Vagina (tissue), 2 donors: ENCODE data around the gene SLC6A13. TPM values are rescaled to one million over a fixed set of nuclear protein-coding genes. Genes with fewer than 3 reads are reported as not detected.

Experiments used
- DNase-seq, 2 donors: peaks; one replicate each; pipeline ENCODE4 v3.0.0-alpha.2; 2017; ENCODE audit errors: extremely low spot score in 2 of 2
- H3K27ac ChIP-seq: fragments of 200-600 bp; sonication (generic); one replicate; pipeline ENCODE4 v1.5.1; 2019
- H3K27me3 ChIP-seq: fragments of 200-600 bp; sonication (generic); one replicate; pipeline ENCODE4 v1.5.1; 2019
- H3K36me3 ChIP-seq, 2 donors: fragments of 200-600 bp; sonication (generic); one replicate each; pipeline ENCODE4 v1.5.1; 2017 to 2019
- H3K4me1 ChIP-seq: fragments of 200-600 bp; sonication (generic); one replicate; pipeline ENCODE4 v1.5.1; 2019
- H3K4me3 ChIP-seq, 2 donors: fragments of 200-600 bp; sonication (generic); 1 replicate in 1 of 2; 2 replicates in 1 of 2; pipeline ENCODE4 v1.5.1; 2016 to 2019
- H3K9me3 ChIP-seq: fragments of 200-600 bp; sonication (generic); one replicate; pipeline ENCODE4 v1.5.1; 2019
- CTCF ChIP-seq, 3 experiments: fragments of 450-650 bp in 2 of 3; fragments of 200-600 bp in 1 of 3; sonication (generic) in 1 of 3; IDR thresholded peaks; one replicate each; pipeline ENCODE4 v1.5.1; 2017 to 2019; ENCODE audit warnings: antibody characterized with exemption in 3 of 3, mild to moderate bottlenecking in 2 of 3, moderate library complexity in 2 of 3
- POLR2A ChIP-seq, 2 donors: fragments of 450-650 bp; IDR thresholded peaks; one replicate each; pipeline ENCODE4 v1.6.1; 2017; ENCODE audit warnings: antibody characterized with exemption in 2 of 2, mild to moderate bottlenecking in 2 of 2, moderate library complexity in 2 of 2
- POLR2AphosphoS5 ChIP-seq, 2 donors: sonication (generic); formaldehyde crosslinking; IDR thresholded peaks; one replicate each; pipeline ENCODE4 v1.9.0; 2017; ENCODE audit warnings: antibody characterized with exemption in 2 of 2, mild to moderate bottlenecking in 2 of 2, low read depth in 1 of 2; ENCODE audit not compliant: insufficient read depth in 1 of 2
- intact Hi-C: fragments of 100-400 bp; cut with DNase I; formaldehyde crosslinking; loops from one replicate; pipeline ENCODE4 v1.15.1; 2023
- total RNA-seq: library from RNA; depleted of rRNA; stranded (reverse); fragments of >200 nt; gene quantifications from one replicate; pipeline ENCODE4 v1.2.3, GENCODE V29; 2016

Gene SLC6A13
- total RNA-seq, 1 donor from 2014 or later: not detected

- no peaks in the 10 kb centered on the region for H3K9me3 ChIP-seq
- no peak overlapping the region for H3K4me3 ChIP-seq
- intact Hi-C loops: no loop called here
- no peaks in the 10 kb centered on the region for H3K36me3 ChIP-seq
- TF ChIP-seq POLR2AphosphoS5 (IDR thresholded peaks at IDR 0.05; ENCODE audit: insufficient read depth in 1 of 2, low read depth in 1 of 2) (no peak), CTCF (IDR thresholded peaks at IDR 0.05) (no peak), POLR2A (IDR thresholded peaks at IDR 0.05) (no peak)
- DNase-seq: no peak
- H3K4me1 ChIP-seq: peaks cover 9% of the 10 kb centered on the region
- H3K27ac ChIP-seq: no peak overlapping the region
- H3K27me3 ChIP-seq: no peaks in the 10 kb centered on the region
These were observed 89.9 kb downstream of the SLC6A13 start for GRCh38 chr12:172732-173161.

GRCh38 chr12:171743-172676 is 90.6 kb downstream of the SLC6A13 start:
- no peaks in the 10 kb centered on the region for H3K9me3 ChIP-seq
- TF ChIP-seq CTCF (IDR thresholded peaks at IDR 0.05): no peak
- no peak for TF ChIP-seq POLR2AphosphoS5 (IDR thresholded peaks at IDR 0.05; ENCODE audit: insufficient read depth in 1 of 2, low read depth in 1 of 2)
- no peak for TF ChIP-seq POLR2A (IDR thresholded peaks at IDR 0.05)
- peaks cover 9% of the 10 kb centered on the region for H3K4me1 ChIP-seq
- DNase-seq: no peak
- no peaks in the 10 kb centered on the region for H3K36me3 ChIP-seq
- no peak overlapping the region for H3K27ac ChIP-seq
- no peaks in the 10 kb centered on the region for H3K27me3 ChIP-seq
- intact Hi-C loops: no loop called here
- no peak overlapping the region for H3K4me3 ChIP-seq

GRCh38 chr12:171276-171675 is 91.4 kb downstream of the SLC6A13 start:
- no peaks in the 10 kb centered on the region for H3K27me3 ChIP-seq

More at GRCh38 chr12:171276-171675, 91.4 kb downstream of the SLC6A13 start:
- TF ChIP-seq CTCF (IDR thresholded peaks at IDR 0.05): no peak
- TF ChIP-seq POLR2AphosphoS5 (IDR thresholded peaks at IDR 0.05; ENCODE audit: insufficient read depth in 1 of 2, low read depth in 1 of 2): no peak
- no peak for TF ChIP-seq POLR2A (IDR thresholded peaks at IDR 0.05)
- H3K4me1 ChIP-seq: peaks cover 3% of the 10 kb centered on the region
- H3K36me3 ChIP-seq: no peaks in the 10 kb centered on the region
- H3K9me3 ChIP-seq: no peaks in the 10 kb centered on the region
- no peak for DNase-seq
- no peak overlapping the region for H3K4me3 ChIP-seq
- H3K27ac ChIP-seq: no peak overlapping the region
- intact Hi-C loops: no loop called here

Other genes with a start within 250 kb of the SLC6A13 start
- gene IQSEC3, start 196.1 kb downstream of the SLC6A13 start, total RNA-seq: 1.7 TPM
- gene SLC6A12, start 48.7 kb downstream of the SLC6A13 start, total RNA-seq: not detected
- 45.7 TPM for gene KDM5A, start 126.5 kb upstream of the SLC6A13 start, total RNA-seq
- gene CCDC77, start 138.8 kb upstream of the SLC6A13 start, total RNA-seq: 8.3 TPM
- gene B4GALNT3, start 197.1 kb upstream of the SLC6A13 start, total RNA-seq: 13.3 TPM